Skeletal muscle tissue (tissue), 4 donors: Measurements from ENCODE around the gene ADAM12. TPM values are rescaled to one million over a fixed set of nuclear protein-coding genes. Genes with fewer than 3 reads are reported as not detected.

ENCODE experiments used
- H3K27ac ChIP-seq: one replicate; pipeline ENCODE4 v1.7.0; 2013; ENCODE audit warnings: mild to moderate bottlenecking, low read depth, low read length, inconsistent platforms
- H3K27me3 ChIP-seq, 3 donors: one replicate each; pipeline ENCODE4 v1.7.0; 2013; ENCODE audit warnings: low read length in 3 of 3; ENCODE audit not compliant: control insufficient read depth in 3 of 3, insufficient read depth in 3 of 3
- H3K36me3 ChIP-seq, 3 donors: one replicate each; pipeline ENCODE4 v1.7.0; 2013; ENCODE audit warnings: low read length in 3 of 3; ENCODE audit not compliant: control insufficient read depth in 3 of 3, insufficient read depth in 3 of 3
- H3K4me1 ChIP-seq, 3 donors: one replicate each; pipeline ENCODE4 v1.7.0; 2013; ENCODE audit warnings: low read length in 3 of 3, mild to moderate bottlenecking in 3 of 3; ENCODE audit not compliant: control insufficient read depth in 3 of 3, insufficient read depth in 3 of 3
- H3K4me3 ChIP-seq, 3 donors: one replicate each; pipeline ENCODE4 v1.7.0; 2013; ENCODE audit warnings: low read length in 3 of 3
- H3K9ac ChIP-seq, 3 donors: one replicate each; pipeline ENCODE4 v1.7.0; 2013; ENCODE audit warnings: low read length in 3 of 3, mild to moderate bottlenecking in 3 of 3, moderate library complexity in 2 of 3, low read depth in 1 of 3
- H3K9me3 ChIP-seq, 3 donors: one replicate each; pipeline ENCODE4 v1.7.0; 2013; ENCODE audit warnings: low read length in 3 of 3; ENCODE audit not compliant: control insufficient read depth in 3 of 3
- total RNA-seq: library from RNA; depleted of rRNA; stranded (reverse); fragments of >200 nt; gene quantifications from one replicate; pipeline ENCODE4 v1.2.3, GENCODE V29; 2014
- donor health status: Osteomylitis.

The ADAM12 gene
- total RNA-seq = 13.0 TPM

GRCh38 chr10:126387931-126388911, at the start of gene ADAM12:
TSS of gene ADAM12 (minus strand) at chr10:126388477. CDS start at chr10:126388145, 332 bp downstream.
- peak within 1 kb of the TSS in 2 of 3 donors; percentile 45 to 59 for H3K4me3 ChIP-seq
- peak within 1 kb of the TSS in 1 of 3 donors; percentile 32 for H3K9ac ChIP-seq
- H3K4me1 ChIP-seq = peaks cover 0 to 6% (median 0%) of the 10 kb centered on the region in 3 donors
- H3K27me3 ChIP-seq = peaks cover 3 to 30% (median 10%) of the 10 kb centered on the region in 3 donors
- no peaks in the 10 kb centered on the region for H3K36me3 ChIP-seq
- H3K27ac ChIP-seq = peak within 1 kb of the TSS; percentile 4
- no peaks in the 10 kb centered on the region for H3K9me3 ChIP-seq

- no peaks in the 10 kb centered on the region for H3K36me3 ChIP-seq
These were observed 49.5 kb upstream of the ADAM12 start for GRCh38 chr10:126437635-126438406.

GRCh38 chr10:126434235-126434634, 46.0 kb upstream of the ADAM12 start:
- Histone ChIP-seq H3K27me3 (no peaks in the 10 kb centered on the region), H3K27ac (no peak overlapping the region), H3K4me3 (no peak overlapping the region), H3K9me3 (peaks cover 0 to 3% (median 0%) of the 10 kb centered on the region in 3 donors), H3K9ac (no peak overlapping the region), H3K4me1 (no peaks in the 10 kb centered on the region), H3K36me3 (no peaks in the 10 kb centered on the region)

More at GRCh38 chr10:126437635-126438406, 49.5 kb upstream of the ADAM12 start:
- no peak overlapping the region for H3K9ac ChIP-seq
- H3K27me3 ChIP-seq = no peaks in the 10 kb centered on the region
- H3K4me1 ChIP-seq = no peaks in the 10 kb centered on the region
- peaks cover 0 to 4% (median 0%) of the 10 kb centered on the region in 3 donors for H3K9me3 ChIP-seq
- H3K27ac ChIP-seq = no peak overlapping the region
- no peak overlapping the region for H3K4me3 ChIP-seq

- Histone ChIP-seq H3K4me3 (no peak overlapping the region), H3K27ac (no peak overlapping the region), H3K9ac (no peak overlapping the region), H3K9me3 (no peaks in the 10 kb centered on the region), H3K4me1 (no peaks in the 10 kb centered on the region), H3K36me3 (no peaks in the 10 kb centered on the region), H3K27me3 (no peaks in the 10 kb centered on the region)
These were observed 45.1 kb upstream of the ADAM12 start for GRCh38 chr10:126433351-126433750.

- H3K4me3 ChIP-seq = no peak overlapping the region
- H3K9ac ChIP-seq = no peak overlapping the region
- H3K36me3 ChIP-seq = no peaks in the 10 kb centered on the region
- no peaks in the 10 kb centered on the region for H3K9me3 ChIP-seq
- H3K4me1 ChIP-seq = no peaks in the 10 kb centered on the region
- H3K27ac ChIP-seq = no peak overlapping the region
- no peaks in the 10 kb centered on the region for H3K27me3 ChIP-seq
These were observed 44.2 kb upstream of the ADAM12 start for GRCh38 chr10:126432507-126432906.

- Histone ChIP-seq H3K27ac (no peak overlapping the region), H3K4me3 (no peak overlapping the region), H3K9ac (no peak overlapping the region), H3K27me3 (no peaks in the 10 kb centered on the region), H3K36me3 (no peaks in the 10 kb centered on the region), H3K4me1 (no peaks in the 10 kb centered on the region), H3K9me3 (no peaks in the 10 kb centered on the region)
These were observed 43.5 kb upstream of the ADAM12 start for GRCh38 chr10:126431816-126432215.

- no peak overlapping the region for H3K27ac ChIP-seq
- no peaks in the 10 kb centered on the region for H3K9me3 ChIP-seq
- no peaks in the 10 kb centered on the region for H3K4me1 ChIP-seq
- H3K9ac ChIP-seq = no peak overlapping the region
- no peaks in the 10 kb centered on the region for H3K36me3 ChIP-seq
- H3K4me3 ChIP-seq = no peak overlapping the region
- no peaks in the 10 kb centered on the region for H3K27me3 ChIP-seq
These were observed 42.2 kb upstream of the ADAM12 start for GRCh38 chr10:126430512-126430911.

GRCh38 chr10:126429275-126429674, 41.0 kb upstream of the ADAM12 start:
- H3K4me1 ChIP-seq = no peaks in the 10 kb centered on the region
- no peaks in the 10 kb centered on the region for H3K27me3 ChIP-seq
- no peak overlapping the region for H3K4me3 ChIP-seq
- peaks cover 0 to under 1% (median 0%) of the 10 kb centered on the region in 3 donors for H3K9me3 ChIP-seq
- no peak overlapping the region for H3K9ac ChIP-seq
- no peaks in the 10 kb centered on the region for H3K36me3 ChIP-seq
- no peak overlapping the region for H3K27ac ChIP-seq

GRCh38 chr10:126425489-126426065, 37.3 kb upstream of the ADAM12 start:
- no peaks in the 10 kb centered on the region for H3K27me3 ChIP-seq
- no peak overlapping the region for H3K4me3 ChIP-seq
- no peak overlapping the region for H3K9ac ChIP-seq
- no peak overlapping the region for H3K27ac ChIP-seq
- H3K4me1 ChIP-seq = no peaks in the 10 kb centered on the region
- H3K36me3 ChIP-seq = no peaks in the 10 kb centered on the region
- H3K9me3 ChIP-seq = peaks cover 0 to 8% (median 0%) of the 10 kb centered on the region in 3 donors
